PC-3 (cell line): ENCODE measurements around the gene SLAMF1.

Experiments
- CTCF ChIP-seq: fragments of 300-600 bp; sonication (generic); conservative IDR thresholded peaks from 2 replicates; pipeline ENCODE4 v1.5.1; 2017; ENCODE audit warnings: antibody characterized with exemption, low read depth, mild to moderate bottlenecking, low read length
- EZH2 ChIP-seq: fragments of 300-600 bp; sonication (generic); IDR thresholded peaks from one replicate; pipeline ENCODE4 v1.6.1; 2017; ENCODE audit warnings: antibody characterized with exemption, mild to moderate bottlenecking, low read length; ENCODE audit not compliant: unreplicated experiment
- EZH2phosphoT487 ChIP-seq: fragments of 300-600 bp; sonication (generic); IDR thresholded peaks from 2 replicates; pipeline ENCODE4 v1.6.1; 2018; ENCODE audit warnings: mild to moderate bottlenecking, antibody characterized with exemption, low read length, borderline replicate concordance

GRCh38 chr1:160578525-160579191 lies 68.2 kb downstream of the SLAMF1 start:
- TF ChIP-seq CTCF (no peak), EZH2phosphoT487 (no peak), EZH2 (no peak)
